Upper lobe of left lung (tissue), 4 donors: ENCODE measurements around the gene ARHGAP10.

Experiments
- EP300 ChIP-seq, 4 donors: sonication (generic); formaldehyde crosslinking; IDR thresholded peaks; one replicate each; pipeline ENCODE4 v1.5.1; 2017; ENCODE audit warnings: antibody characterized with exemption in 4 of 4, control low read depth in 2 of 4
- POLR2A ChIP-seq, 4 donors: fragments of 450-650 bp; IDR thresholded peaks; one replicate each; pipeline ENCODE4 v1.5.1; 2016 to 2017; ENCODE audit warnings: antibody characterized with exemption in 4 of 4, mild to moderate bottlenecking in 2 of 4
- POLR2AphosphoS5 ChIP-seq, 2 donors: sonication (generic); formaldehyde crosslinking; IDR thresholded peaks; one replicate each; pipeline ENCODE4 v1.5.1; 2017; ENCODE audit warnings: antibody characterized with exemption in 2 of 2
- TF ChIP-seq, protein P1 (sequence below), 6 experiments: fragments of 450-650 bp in 4 of 6; fragments of 200-600 bp in 2 of 6; sonication (generic) in 2 of 6; IDR thresholded peaks; one replicate each; pipeline ENCODE4 v1.5.1; 2016 to 2019; ENCODE audit warnings: antibody characterized with exemption in 6 of 6

DNA sequence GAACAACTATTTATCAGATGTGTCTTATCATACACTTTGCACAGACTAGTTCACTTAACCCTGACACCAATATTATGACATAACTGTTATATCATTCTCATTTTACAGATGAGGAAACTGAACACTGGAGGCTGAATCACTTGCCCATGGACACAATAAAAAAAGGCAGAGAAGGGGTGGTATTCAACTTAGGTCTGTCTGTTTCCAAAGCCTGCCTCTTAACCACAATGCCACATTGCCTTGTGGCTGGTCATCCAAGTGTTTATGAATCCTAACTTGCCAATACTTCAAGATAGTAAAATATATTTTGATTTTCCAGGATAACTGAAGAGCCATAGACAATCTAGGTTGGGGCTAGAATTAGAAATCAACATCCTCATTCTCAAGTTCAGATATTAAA is 382.5 kb downstream of the ARHGAP10 start:
- TF ChIP-seq, protein P1, sequence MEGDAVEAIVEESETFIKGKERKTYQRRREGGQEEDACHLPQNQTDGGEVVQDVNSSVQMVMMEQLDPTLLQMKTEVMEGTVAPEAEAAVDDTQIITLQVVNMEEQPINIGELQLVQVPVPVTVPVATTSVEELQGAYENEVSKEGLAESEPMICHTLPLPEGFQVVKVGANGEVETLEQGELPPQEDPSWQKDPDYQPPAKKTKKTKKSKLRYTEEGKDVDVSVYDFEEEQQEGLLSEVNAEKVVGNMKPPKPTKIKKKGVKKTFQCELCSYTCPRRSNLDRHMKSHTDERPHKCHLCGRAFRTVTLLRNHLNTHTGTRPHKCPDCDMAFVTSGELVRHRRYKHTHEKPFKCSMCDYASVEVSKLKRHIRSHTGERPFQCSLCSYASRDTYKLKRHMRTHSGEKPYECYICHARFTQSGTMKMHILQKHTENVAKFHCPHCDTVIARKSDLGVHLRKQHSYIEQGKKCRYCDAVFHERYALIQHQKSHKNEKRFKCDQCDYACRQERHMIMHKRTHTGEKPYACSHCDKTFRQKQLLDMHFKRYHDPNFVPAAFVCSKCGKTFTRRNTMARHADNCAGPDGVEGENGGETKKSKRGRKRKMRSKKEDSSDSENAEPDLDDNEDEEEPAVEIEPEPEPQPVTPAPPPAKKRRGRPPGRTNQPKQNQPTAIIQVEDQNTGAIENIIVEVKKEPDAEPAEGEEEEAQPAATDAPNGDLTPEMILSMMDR (IDR thresholded peaks at IDR 0.05): no peak
- no peak for TF ChIP-seq POLR2A (IDR thresholded peaks at IDR 0.05)
- no peak for TF ChIP-seq POLR2AphosphoS5 (IDR thresholded peaks at IDR 0.05)
- TF ChIP-seq EP300 (IDR thresholded peaks at IDR 0.05): no peak
